Natural killer cell (primary cell): ENCODE data around the gene JADE1. TPM values are rescaled to one million over a fixed set of nuclear protein-coding genes. Genes with fewer than 3 reads are reported as not detected.

Source experiments
- ATAC-seq, 3 donors: fragments of 150-1000 bp in 2 of 3; fragments of 200-7000 bp in 1 of 3; cut with Tn5 transposase; 1 replicate in 1 of 3; 2 replicates in 2 of 3; pipeline ENCODE4 v1.10.0; 2021; ENCODE audit warnings: mild to moderate bottlenecking in 2 of 3, moderate library complexity in 2 of 3
- DNase-seq, 2 donors: peaks; one replicate each; pipeline versions ENCODE4 v3.0.0 to v3.0.0-alpha.2; 2013 to 2021; ENCODE audit warnings: mixed read lengths in 1 of 2
- H3K27ac ChIP-seq: one replicate; pipeline ENCODE4 v1.5.1; 2013; ENCODE audit warnings: mild to moderate bottlenecking, low read length
- H3K27me3 ChIP-seq: one replicate; pipeline ENCODE4 v1.6.1; 2013; ENCODE audit warnings: low read length; ENCODE audit not compliant: control insufficient read depth, insufficient read depth
- H3K36me3 ChIP-seq: one replicate; pipeline ENCODE4 v1.6.1; 2013; ENCODE audit warnings: low read length; ENCODE audit not compliant: control insufficient read depth, insufficient read depth
- H3K4me1 ChIP-seq: one replicate; pipeline ENCODE4 v1.6.1; 2013; ENCODE audit warnings: low read length; ENCODE audit not compliant: control insufficient read depth, insufficient read depth
- H3K4me3 ChIP-seq: one replicate; pipeline ENCODE4 v1.5.1; 2013; ENCODE audit warnings: low read length
- H3K9me3 ChIP-seq: one replicate; pipeline ENCODE4 v1.6.1; 2013; ENCODE audit warnings: low read length; ENCODE audit not compliant: control insufficient read depth, insufficient read depth
- H3K27ac Mint-ChIP-seq, 2 donors: one replicate each; pipeline ENCODE4 v1.8.0; 2022; ENCODE audit warnings: mild to moderate bottlenecking in 2 of 2, mixed read lengths in 2 of 2, moderate library complexity in 1 of 2
- H3K27me3 Mint-ChIP-seq, 2 donors: one replicate each; pipeline ENCODE4 v1.8.0; 2022; ENCODE audit warnings: low read depth in 2 of 2, mixed read lengths in 2 of 2
- H3K36me3 Mint-ChIP-seq: one replicate; pipeline ENCODE4 v1.8.0; 2022; ENCODE audit warnings: mixed read lengths
- H3K4me1 Mint-ChIP-seq, 2 donors: one replicate each; pipeline ENCODE4 v1.8.0; 2022; ENCODE audit warnings: mixed read lengths in 2 of 2
- H3K4me3 Mint-ChIP-seq: one replicate; pipeline ENCODE4 v1.8.0; 2022; ENCODE audit warnings: mild to moderate bottlenecking, moderate library complexity, mixed read lengths
- H3K9me3 Mint-ChIP-seq, 2 donors: one replicate each; pipeline ENCODE4 v1.8.0; 2022; ENCODE audit warnings: mixed read lengths in 2 of 2
- CTCF ChIP-seq: fragments of 200-600 bp; IDR thresholded peaks from one replicate; pipeline ENCODE4 v1.8.0; 2022; ENCODE audit warnings: antibody characterized with exemption
- WGBS: methylation state at CpG from one replicate; pipeline ENCODE4 v1.1.7; 2013; ENCODE audit warnings: missing lambda C conversion rate; ENCODE audit not compliant: insufficient coverage; 5-methylcytosine and 5-hydroxymethylcytosine counted together
- intact Hi-C: fragments of 100-400 bp; cut with micrococcal nuclease; formaldehyde crosslinking; loops from one replicate; pipeline ENCODE4 v1.14.2; 2022
- total RNA-seq, 4 donors: library from RNA; stranded (reverse); fragments of 120-200 nt in 1 of 4; gene quantifications; one replicate each; pipeline versions ENCODE4 v1.2.3 to v1.2.4, GENCODE V29; 2013 to 2022

Gene JADE1
- total RNA-seq, 3 donors from 2014 or later (not counting 1 experiment from before 2014, with no cell fraction given) = 48.9 to 55.8 (median 52.7) TPM

- ATAC-seq = peak; percentile 92 to 98 (median 93)
Measured at GRCh38 chr4:128854433-128854832, 44.9 kb downstream of the JADE1 start.

GRCh38 chr4:128855621-128856020 lies 46.1 kb downstream of the JADE1 start:
- ATAC-seq (no peak), DNase-seq (no peak)
- Mint-ChIP-seq H3K4me3 (peak overlapping the region; percentile 85), H3K4me1 (peaks cover 59 to 63% of the 10 kb centered on the region in 2 donors), H3K27me3 (no peaks in the 10 kb centered on the region), H3K9me3 (no peaks in the 10 kb centered on the region), H3K27ac (peak overlapping the region; percentile 95 to 98), H3K36me3 (peaks cover 42% of the 10 kb centered on the region)
- no peak overlapping the region for H3K4me3 ChIP-seq
- H3K27ac ChIP-seq = peak overlapping the region; percentile 68
- 95% methylated on average over 7 of the region's 7 CpGs for WGBS
- H3K9me3 ChIP-seq = no peaks in the 10 kb centered on the region
- H3K4me1 ChIP-seq = peaks cover 20% of the 10 kb centered on the region
- H3K27me3 ChIP-seq = no peaks in the 10 kb centered on the region
- intact Hi-C loops = loop anchor here (2.0 kb wide), 3 partner anchors 47 to 237 kb away; partner anchors contain the start of genes JADE1 and SCLT1
- TF ChIP-seq CTCF = no peak
- peaks cover 76% of the 10 kb centered on the region for H3K36me3 ChIP-seq

More at GRCh38 chr4:128854433-128854832, 44.9 kb downstream of the JADE1 start:
- H3K9me3 ChIP-seq = no peaks in the 10 kb centered on the region
- no peaks in the 10 kb centered on the region for H3K27me3 ChIP-seq
- peaks cover 20% of the 10 kb centered on the region for H3K4me1 ChIP-seq
- DNase-seq = peak in 1 of 2 donors; percentile 75
- Mint-ChIP-seq H3K4me1 (peaks cover 49 to 57% of the 10 kb centered on the region in 2 donors), H3K4me3 (peak overlapping the region; percentile 85), H3K9me3 (no peaks in the 10 kb centered on the region), H3K27me3 (no peaks in the 10 kb centered on the region), H3K27ac (peak overlapping the region; percentile 95 to 98), H3K36me3 (peaks cover 44% of the 10 kb centered on the region)
- intact Hi-C loops = loop anchor here (1.0 to 2.0 kb wide), 4 partner anchors 8 to 238 kb away; partner anchors contain the start of genes JADE1 and SCLT1
- H3K4me3 ChIP-seq = no peak overlapping the region
- peaks cover 76% of the 10 kb centered on the region for H3K36me3 ChIP-seq
- peak overlapping the region; percentile 68 for H3K27ac ChIP-seq
- no peak for TF ChIP-seq CTCF
- WGBS = 0% methylated on average over 5 of the region's 6 CpGs

- Mint-ChIP-seq H3K4me3 (no peak overlapping the region), H3K27me3 (no peaks in the 10 kb centered on the region), H3K9me3 (no peaks in the 10 kb centered on the region), H3K27ac (peak overlapping the region; percentile 95 to 98), H3K36me3 (peaks cover 37% of the 10 kb centered on the region), H3K4me1 (peaks cover 63 to 65% of the 10 kb centered on the region in 2 donors)
- Histone ChIP-seq H3K9me3 (no peaks in the 10 kb centered on the region), H3K36me3 (peaks cover 74% of the 10 kb centered on the region), H3K27ac (peak overlapping the region; percentile 0), H3K4me3 (no peak overlapping the region), H3K27me3 (no peaks in the 10 kb centered on the region), H3K4me1 (peaks cover 21% of the 10 kb centered on the region)
- WGBS = 91% methylated on average over 2 of the region's 2 CpGs
- DNase-seq (no peak), ATAC-seq (no peak)
- no peak for TF ChIP-seq CTCF
- intact Hi-C loops = no loop called here
Measured at GRCh38 chr4:128856246-128856645, 46.7 kb downstream of the JADE1 start.
